AG20443 (cell line): ENCODE results near the gene OR4B1.

ENCODE experiments used
- DNase-seq: peaks from one replicate; pipeline ENCODE4 v3.0.0; 2012; ENCODE audit warnings: low spot score, mixed read lengths

The OR4B1 gene

GRCh38 chr11:48263423-48263911 lies 46.9 kb downstream of the OR4B1 start, which contains the start of gene OR4X1:
Gene OR4X1, plus strand, starts transcription at chr11:48263861. Its CDS starts 0 bp downstream, at chr11:48263861.
- no peak for DNase-seq
